Activated naive CD8-positive, alpha-beta T cell treated with anti-CD3 and anti-CD28 coated beads, Interleukin-2, amount 10 ng/mL, durations not matched to agents 7 days and 5 days (primary cell): ENCODE results near the gene GRK1. TPM values are rescaled to one million over a fixed set of nuclear protein-coding genes. Genes with fewer than 3 reads are reported as not detected.
"Not testable (repeated sequence)": the region's sequence is repeated elsewhere in the genome, so short reads cannot be mapped to it uniquely, and the experiment has no call there.

Experiments used
- ATAC-seq: fragments of 150-1000 bp; cut with Tn5 transposase; one replicate; pipeline ENCODE4 v1.10.0; 2021; ENCODE audit warnings: low read depth, moderate library complexity
- POLR2A ChIA-PET: fragments of 350-600 bp; sonication (Branson Sonifier 250); formaldehyde crosslinking; loops from one replicate; lab custom pipeline; 2021; ENCODE audit warnings: antibody characterized with exemption; lab: Charles Lee
- DNase-seq: peaks from one replicate; pipeline ENCODE4 v3.0.0; 2021
- H3K27ac Mint-ChIP-seq: one replicate; pipeline ENCODE4 v1.8.0; 2022; ENCODE audit warnings: mild to moderate bottlenecking, mixed read lengths
- H3K27me3 Mint-ChIP-seq: one replicate; pipeline ENCODE4 v1.8.0; 2022; ENCODE audit warnings: mild to moderate bottlenecking, moderate library complexity, mixed read lengths
- H3K36me3 Mint-ChIP-seq: one replicate; pipeline ENCODE4 v1.8.0; 2021; ENCODE audit warnings: mild to moderate bottlenecking, mixed read lengths
- H3K4me1 Mint-ChIP-seq: one replicate; pipeline ENCODE4 v1.8.0; 2021; ENCODE audit warnings: mixed read lengths
- H3K4me3 Mint-ChIP-seq: one replicate; pipeline ENCODE4 v1.8.0; 2022; ENCODE audit warnings: mild to moderate bottlenecking, moderate library complexity, mixed read lengths
- H3K9me3 Mint-ChIP-seq: one replicate; pipeline ENCODE4 v1.8.0; 2021; ENCODE audit warnings: mixed read lengths
- total RNA-seq, 2 experiments: library from RNA; stranded (reverse); gene quantifications; one replicate each; pipeline ENCODE4 v1.2.3, GENCODE V29; 2021

The GRK1 gene
- total RNA-seq = not detected

DNA sequence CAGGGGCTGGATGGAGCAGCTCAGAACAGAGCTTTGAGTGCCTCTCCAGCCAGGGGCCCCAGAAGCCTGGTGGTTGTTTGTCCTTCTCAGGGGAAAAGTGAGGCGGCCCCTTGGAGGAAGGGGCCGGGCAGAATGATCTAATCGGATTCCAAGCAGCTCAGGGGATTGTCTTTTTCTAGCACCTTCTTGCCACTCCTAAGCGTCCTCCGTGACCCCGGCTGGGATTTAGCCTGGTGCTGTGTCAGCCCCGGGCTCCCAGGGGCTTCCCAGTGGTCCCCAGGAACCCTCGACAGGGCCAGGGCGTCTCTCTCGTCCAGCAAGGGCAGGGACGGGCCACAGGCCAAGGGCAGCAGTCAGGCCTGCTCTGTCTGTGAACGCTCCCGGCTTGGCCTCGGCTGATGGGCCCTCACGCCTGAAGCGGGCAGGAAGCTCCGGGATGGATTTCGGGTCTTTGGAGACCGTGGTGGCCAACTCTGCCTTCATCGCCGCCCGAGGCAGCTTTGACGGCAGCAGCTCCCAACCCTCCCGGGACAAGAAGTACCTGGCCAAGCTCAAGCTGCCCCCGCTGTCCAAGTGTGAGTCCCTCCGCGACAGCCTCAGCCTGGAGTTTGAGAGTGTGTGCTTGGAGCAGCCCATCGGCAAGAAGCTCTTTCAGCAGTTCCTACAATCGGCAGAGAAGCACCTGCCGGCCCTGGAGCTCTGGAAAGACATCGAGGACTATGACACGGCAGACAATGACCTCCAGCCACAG is at the start of gene GRK1:
Gene GRK1 (plus strand): TSS at position 269 of the 751 bp plus-strand sequence. CDS start 168 bp downstream, at position 437.
- Mint-ChIP-seq H3K4me3 (no peak within 1 kb of the TSS), H3K9me3 (peaks cover 2% of the 10 kb centered on the region), H3K27ac (no peak within 1 kb of the TSS), H3K4me1 (peaks cover 2% of the 10 kb centered on the region), H3K36me3 (peaks cover under 1% of the 10 kb centered on the region), H3K27me3 (peaks cover 10% of the 10 kb centered on the region)
- DNase-seq (peak; percentile 25), ATAC-seq (no peak)
- POLR2A ChIA-PET = no interaction called here

DNA sequence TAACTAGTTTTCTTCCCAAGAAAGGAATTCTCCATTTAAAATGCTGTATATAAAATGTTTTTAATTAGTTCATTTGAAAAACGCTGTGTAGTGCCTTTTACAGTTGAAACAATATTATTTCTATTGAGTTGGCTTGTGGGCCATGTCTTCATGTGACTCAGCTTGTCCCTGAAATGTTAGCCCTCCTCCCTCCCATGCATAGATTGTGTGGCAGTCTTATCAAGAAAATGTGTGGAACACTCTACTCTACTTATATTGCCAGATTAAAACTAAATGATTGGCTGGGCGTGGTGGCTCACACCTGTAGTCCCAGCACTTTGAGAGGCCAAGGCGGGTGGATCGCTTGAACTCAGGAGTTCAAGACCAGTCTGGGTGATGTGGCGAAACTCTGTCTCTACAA is 49.1 kb upstream of the GRK1 start:
- Mint-ChIP-seq H3K9me3 (no peaks in the 10 kb centered on the region), H3K27me3 (no peaks in the 10 kb centered on the region), H3K36me3 (peaks cover 3% of the 10 kb centered on the region), H3K4me1 (no peaks in the 10 kb centered on the region), H3K4me3 (no peak overlapping the region), H3K27ac (no peak overlapping the region)
- no peak for DNase-seq
- ATAC-seq = no peak
- POLR2A ChIA-PET = no interaction called here

DNA sequence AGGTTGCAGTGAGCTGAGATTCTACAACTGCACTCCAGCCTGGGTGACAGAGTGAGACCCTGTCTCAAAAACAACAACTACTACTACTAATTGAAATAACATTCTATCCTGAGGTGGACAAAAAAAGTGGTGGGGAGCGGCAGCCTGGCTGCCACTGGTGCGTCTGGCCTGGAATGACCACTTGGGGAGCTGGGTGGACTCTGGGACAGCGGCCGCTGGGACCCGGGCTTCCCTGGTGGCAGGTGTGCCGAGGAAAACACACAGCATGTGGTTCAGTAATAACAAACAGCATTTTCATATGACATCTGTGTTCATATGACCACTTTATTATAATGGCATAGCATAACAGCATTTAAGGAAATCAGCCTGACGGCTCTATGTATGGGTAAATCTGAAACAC is 48.6 kb upstream of the GRK1 start:
- Mint-ChIP-seq H3K27me3 (no peaks in the 10 kb centered on the region), H3K36me3 (peaks cover 4% of the 10 kb centered on the region), H3K4me3 (no peak overlapping the region), H3K4me1 (no peaks in the 10 kb centered on the region), H3K27ac (no peak overlapping the region), H3K9me3 (no peaks in the 10 kb centered on the region)
- POLR2A ChIA-PET = no interaction called here
- no peak for DNase-seq
- no peak for ATAC-seq

DNA sequence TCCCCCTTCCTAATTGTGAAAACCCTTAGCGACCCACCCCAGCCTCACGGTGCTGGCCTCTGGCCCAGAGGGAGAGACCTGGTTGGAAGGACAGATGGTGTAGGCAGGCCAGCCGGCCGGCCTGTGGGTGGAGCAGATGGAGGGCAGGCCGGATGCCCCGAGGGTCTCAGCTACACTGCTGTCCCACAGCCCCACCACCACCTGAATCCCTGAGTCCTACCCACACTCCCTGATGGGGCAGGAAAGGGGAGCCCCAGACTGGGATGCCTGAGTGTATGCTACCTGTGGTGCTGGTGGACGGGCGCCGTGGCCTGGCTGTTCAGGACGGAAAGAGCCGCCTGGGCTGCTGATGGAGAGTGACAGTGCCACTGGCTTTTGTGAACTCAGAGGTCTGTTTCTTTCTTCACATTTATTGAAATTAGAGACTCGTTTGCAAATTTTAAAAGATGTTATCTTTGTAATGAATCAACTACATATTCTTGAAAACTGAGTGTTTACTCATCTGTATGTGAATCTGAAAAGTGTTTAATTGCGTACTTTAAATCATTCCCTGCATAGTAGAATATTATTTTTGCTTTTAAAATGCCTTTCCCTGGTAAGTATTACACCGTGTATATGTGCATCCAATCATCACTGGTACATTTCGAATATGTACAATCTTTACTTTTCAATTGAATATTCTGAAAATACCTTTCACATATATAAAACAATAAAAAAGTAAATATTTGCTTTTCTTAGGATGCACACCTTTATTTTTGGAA is 46.8 kb upstream of the GRK1 start:
- no peaks in the 10 kb centered on the region for H3K4me1 Mint-ChIP-seq
- H3K9me3 Mint-ChIP-seq = no peaks in the 10 kb centered on the region
- no peak for DNase-seq
- H3K27ac Mint-ChIP-seq = no peak overlapping the region
- POLR2A ChIA-PET = no interaction called here
- no peak overlapping the region for H3K4me3 Mint-ChIP-seq
- no peaks in the 10 kb centered on the region for H3K27me3 Mint-ChIP-seq
- no peak for ATAC-seq
- peaks cover 19% of the 10 kb centered on the region for H3K36me3 Mint-ChIP-seq

DNA sequence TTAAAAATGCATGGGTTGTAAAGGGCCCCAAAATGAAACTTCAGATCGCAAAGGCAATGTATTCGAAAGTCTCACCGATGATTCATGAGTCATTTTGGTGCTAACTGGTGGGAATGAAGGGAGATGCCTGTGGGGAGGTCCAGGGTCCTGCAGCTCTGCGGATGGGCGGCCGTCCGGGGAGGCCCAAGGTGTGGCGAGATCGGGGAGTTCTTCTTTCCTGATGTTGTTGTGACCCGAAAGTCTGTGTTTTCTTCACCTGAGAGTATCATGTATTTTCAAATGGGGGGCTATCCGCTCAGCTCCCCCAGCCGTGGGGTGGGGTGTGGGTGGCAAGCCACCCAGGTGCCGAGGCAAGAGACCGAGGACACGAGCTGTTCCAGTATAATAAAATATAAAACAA is 46.0 kb upstream of the GRK1 start:
- no peak for ATAC-seq
- Mint-ChIP-seq H3K4me1 (no peaks in the 10 kb centered on the region), H3K36me3 (peaks cover 21% of the 10 kb centered on the region), H3K27me3 (no peaks in the 10 kb centered on the region), H3K27ac (no peak overlapping the region), H3K9me3 (no peaks in the 10 kb centered on the region), H3K4me3 (no peak overlapping the region)
- no peak for DNase-seq
- POLR2A ChIA-PET = no interaction called here

DNA sequence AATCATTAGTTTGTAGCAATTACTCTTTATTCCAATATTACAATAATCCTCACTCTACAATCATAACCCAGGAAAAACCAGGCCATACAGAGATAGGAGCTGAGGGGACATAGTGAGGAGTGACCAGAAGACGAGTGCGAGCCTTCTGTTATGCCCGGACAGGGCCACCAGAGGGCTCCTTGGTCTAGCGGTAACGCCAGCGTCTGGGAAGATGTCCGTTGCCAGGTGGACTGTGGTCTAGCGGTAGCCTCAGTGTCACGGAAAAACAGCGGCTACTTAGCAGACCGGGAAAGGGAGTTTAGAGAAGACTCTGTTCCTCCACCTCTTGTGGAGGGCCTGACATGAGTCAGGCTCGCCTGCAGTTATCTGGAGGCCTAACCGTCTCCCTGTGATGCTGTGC is 45.5 kb upstream of the GRK1 start:
- H3K4me1 Mint-ChIP-seq, H3K27me3 Mint-ChIP-seq, H3K4me3 Mint-ChIP-seq, H3K9me3 Mint-ChIP-seq, ATAC-seq, H3K27ac Mint-ChIP-seq, DNase-seq, POLR2A ChIA-PET: not testable (repeated sequence)
- H3K36me3 Mint-ChIP-seq = peaks cover 23% of the 10 kb centered on the region

DNA sequence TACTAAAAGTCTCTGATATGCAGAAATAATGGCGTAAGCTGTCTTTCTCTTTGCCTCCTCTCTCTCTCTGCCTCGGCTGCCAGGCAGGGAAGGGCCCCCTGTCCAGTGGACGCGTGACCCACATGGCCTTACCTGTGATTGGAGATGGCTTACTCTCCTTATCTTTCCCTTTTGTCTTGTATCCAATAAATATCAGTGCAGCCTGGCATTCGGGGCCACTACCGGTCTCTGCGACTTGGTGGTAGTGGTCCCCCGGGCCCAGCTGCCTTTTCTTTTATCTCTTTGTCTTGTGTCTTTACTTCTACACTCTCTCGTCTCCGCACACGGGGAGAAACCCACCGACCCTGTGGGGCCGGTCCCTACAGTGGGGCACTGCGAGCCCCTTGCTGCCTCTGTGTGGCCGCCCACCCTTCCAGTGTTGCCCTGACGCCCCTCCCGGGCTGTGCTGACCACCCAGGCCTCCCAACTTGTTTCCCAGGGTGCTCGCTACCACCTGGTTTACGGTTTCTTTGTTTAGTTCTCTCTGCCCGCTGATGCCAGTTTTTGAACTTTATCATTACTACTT is 45.0 kb upstream of the GRK1 start:
- H3K9me3 Mint-ChIP-seq, H3K27me3 Mint-ChIP-seq, H3K4me3 Mint-ChIP-seq, H3K27ac Mint-ChIP-seq, ATAC-seq, H3K4me1 Mint-ChIP-seq, POLR2A ChIA-PET, DNase-seq: not testable (repeated sequence)
- peaks cover 23% of the 10 kb centered on the region for H3K36me3 Mint-ChIP-seq

DNA sequence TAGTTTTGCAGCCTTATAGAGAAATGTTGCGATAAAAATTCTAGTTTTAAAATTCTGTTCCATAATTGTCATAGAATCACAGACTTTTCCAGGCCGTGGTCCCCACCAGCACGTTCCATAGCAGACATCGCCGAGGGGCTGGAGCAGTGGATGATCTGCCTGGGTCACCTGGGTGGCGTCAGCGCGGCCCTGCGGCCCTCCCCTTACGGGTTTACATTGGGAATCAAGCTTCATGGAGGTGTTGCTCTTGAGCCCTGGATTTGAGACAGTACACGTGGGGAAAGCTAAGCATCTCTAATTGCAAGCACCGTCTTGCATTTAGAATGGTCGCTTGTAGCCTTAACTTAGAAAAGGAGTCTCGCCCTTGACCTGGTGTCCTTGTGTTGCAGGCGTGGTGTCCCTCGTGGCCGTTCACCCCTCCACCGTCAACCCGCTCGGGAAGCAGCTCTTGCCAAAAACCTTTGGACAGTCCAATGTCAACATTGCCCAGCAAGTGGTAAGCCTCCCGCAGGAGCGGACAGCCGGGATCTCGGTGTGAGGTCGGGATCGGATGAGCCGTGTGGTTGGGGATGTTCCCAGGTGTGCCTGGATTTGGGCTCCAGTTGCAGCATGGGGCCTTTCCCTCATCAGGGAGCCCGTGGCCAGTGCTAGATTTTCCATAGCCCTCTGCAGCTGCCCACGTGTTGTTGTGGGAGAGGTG is 44.1 kb upstream of the GRK1 start:
- H3K27ac Mint-ChIP-seq = no peak overlapping the region
- H3K9me3 Mint-ChIP-seq = no peaks in the 10 kb centered on the region
- no peak overlapping the region for H3K4me3 Mint-ChIP-seq
- peaks cover 23% of the 10 kb centered on the region for H3K36me3 Mint-ChIP-seq
- H3K27me3 Mint-ChIP-seq = no peaks in the 10 kb centered on the region
- DNase-seq = no peak
- H3K4me1 Mint-ChIP-seq = no peaks in the 10 kb centered on the region
- ATAC-seq = no peak
- POLR2A ChIA-PET = no interaction called here

DNA sequence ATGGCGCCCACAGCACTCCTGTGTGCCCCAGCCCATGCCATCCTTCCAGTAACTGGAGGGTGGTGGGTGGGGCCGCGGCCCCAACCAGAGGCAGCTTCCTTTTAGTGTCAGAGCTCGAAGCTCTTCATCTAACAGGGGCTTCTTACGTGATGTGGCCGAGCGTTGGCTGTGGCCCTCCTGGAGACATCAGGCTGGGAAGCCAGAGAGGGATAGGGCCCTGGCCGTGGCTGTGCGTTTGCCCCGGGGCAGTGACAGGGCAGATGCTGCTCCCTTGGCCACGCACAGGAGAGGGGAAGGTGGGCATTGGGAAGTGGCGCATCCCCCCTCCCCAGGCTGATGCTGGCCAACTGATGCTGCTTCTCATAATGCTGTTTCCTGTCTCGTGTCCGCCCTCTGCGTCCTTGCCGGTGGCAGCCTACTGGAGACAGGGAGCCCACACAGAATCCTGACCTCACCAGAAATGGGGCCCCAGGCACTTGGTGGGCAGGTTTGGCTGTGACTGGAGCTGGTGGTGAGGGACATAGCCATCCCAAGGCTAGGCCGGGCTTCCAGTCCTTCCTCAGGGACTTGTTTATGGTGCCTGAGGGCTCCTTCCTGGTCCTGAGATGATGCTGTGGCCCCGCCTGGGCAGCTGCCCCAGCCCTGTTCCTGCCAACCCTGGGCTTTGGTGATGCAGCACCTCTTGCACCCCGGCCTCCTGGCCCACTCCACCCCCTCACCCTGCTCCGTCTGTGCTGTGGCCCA is 43.4 kb upstream of the GRK1 start:
- no peak for DNase-seq
- no peak for ATAC-seq
- peaks cover 23% of the 10 kb centered on the region for H3K36me3 Mint-ChIP-seq

DNA sequence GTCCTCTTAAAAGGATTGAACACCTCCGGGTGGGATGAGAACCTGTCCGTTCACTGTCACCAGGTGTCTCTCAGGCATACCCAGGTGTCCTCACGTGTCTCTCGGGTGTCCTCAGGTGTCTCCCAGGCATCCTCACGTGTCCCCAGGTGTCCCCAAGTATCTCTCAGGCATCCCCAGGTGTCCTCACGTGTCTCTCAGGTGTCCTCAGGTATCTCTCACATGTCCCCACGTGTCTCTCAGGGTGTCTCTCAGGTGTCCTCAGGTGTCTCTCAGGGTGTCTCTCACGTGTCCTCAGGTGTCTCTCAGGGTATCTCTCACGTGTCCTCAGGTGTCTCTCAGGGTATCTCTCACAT is 42.8 kb upstream of the GRK1 start:
- Mint-ChIP-seq H3K36me3 (peaks cover 23% of the 10 kb centered on the region), H3K9me3 (no peaks in the 10 kb centered on the region), H3K4me3 (no peak overlapping the region), H3K4me1 (no peaks in the 10 kb centered on the region), H3K27ac (no peak overlapping the region), H3K27me3 (no peaks in the 10 kb centered on the region)
- DNase-seq = no peak
- no peak for ATAC-seq
- POLR2A ChIA-PET = no interaction called here

More for the DNA sequence above, 43.4 kb upstream of the GRK1 start:
- Mint-ChIP-seq H3K4me3 (no peak overlapping the region), H3K4me1 (no peaks in the 10 kb centered on the region), H3K27ac (no peak overlapping the region), H3K9me3 (no peaks in the 10 kb centered on the region), H3K27me3 (no peaks in the 10 kb centered on the region)
- POLR2A ChIA-PET = no interaction called here

DNA sequence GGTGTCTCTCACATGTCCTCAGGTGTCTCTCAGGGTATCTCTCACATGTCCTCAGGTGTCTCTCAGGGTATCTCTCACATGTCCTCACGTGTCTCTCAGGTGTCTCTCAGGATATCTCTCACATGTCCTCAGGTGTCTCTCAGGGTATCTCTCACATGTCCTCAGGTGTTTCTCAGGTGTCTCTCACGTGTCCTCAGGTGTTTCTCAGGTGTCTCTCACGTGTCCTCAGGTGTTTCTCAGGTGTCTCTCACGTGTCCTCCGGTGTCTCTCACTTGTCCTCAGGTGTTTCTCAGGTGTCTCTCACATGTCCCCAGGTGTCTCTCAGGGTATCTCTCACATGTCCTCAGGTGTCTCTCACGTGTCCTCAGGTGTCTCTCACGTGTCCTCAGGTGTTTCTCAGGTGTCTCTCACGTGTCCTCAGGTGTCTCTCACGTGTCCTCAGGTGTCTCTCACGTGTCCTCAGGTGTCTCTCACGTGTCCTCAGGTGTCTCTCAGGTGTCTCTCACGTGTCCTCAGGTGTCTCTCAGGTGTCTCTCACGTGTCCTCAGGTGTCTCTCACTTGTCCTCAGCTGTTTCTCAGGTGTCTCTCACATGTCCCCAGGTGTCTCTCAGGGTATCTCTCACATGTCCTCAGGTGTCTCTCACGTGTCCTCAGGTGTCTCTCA is 42.2 kb upstream of the GRK1 start:
- H3K27me3 Mint-ChIP-seq, ATAC-seq, POLR2A ChIA-PET, H3K4me1 Mint-ChIP-seq, H3K4me3 Mint-ChIP-seq, H3K27ac Mint-ChIP-seq, DNase-seq, H3K9me3 Mint-ChIP-seq: not testable (repeated sequence)
- H3K36me3 Mint-ChIP-seq = peaks cover 23% of the 10 kb centered on the region

DNA sequence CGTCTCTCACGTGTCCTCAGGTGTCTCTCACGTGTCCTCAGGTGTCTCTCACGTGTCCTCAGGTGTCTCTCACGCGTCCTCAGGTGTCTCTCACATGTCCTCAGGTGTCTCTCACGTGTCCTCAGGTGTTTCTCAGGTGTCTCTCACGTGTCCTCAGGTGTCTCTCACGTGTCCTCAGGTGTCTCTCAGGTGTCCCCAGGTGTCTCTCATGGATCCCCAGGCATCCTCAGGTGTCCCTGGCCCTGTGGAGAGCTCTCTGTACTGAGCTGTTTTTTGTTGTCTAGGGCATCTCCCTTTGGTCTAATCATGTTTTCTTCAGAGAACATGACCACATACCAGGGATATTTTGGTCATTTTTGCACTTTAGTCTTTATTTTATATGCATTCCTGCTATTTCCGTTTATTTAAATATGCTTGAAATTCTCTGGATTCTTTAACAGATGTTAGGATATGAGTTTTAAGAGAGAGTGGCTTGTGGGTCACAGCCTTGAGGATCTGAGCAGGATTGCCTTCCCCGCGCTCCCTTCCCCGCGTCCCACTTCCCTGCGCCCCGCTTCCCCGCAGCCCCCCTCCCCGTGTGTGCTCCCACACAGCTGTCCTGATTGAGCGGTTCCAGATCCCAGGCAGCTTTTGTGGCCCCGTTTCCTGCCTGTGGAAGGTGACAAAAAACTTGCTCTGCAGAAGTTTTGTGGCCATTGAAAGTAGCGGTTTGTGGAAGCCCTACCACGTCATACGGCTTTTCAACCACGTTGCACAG is 40.9 kb upstream of the GRK1 start:
- DNase-seq (no peak), ATAC-seq (no peak)
- Mint-ChIP-seq H3K4me1 (no peaks in the 10 kb centered on the region), H3K9me3 (no peaks in the 10 kb centered on the region), H3K4me3 (no peak overlapping the region), H3K27me3 (no peaks in the 10 kb centered on the region), H3K36me3 (peaks cover 23% of the 10 kb centered on the region), H3K27ac (no peak overlapping the region)
- POLR2A ChIA-PET = no interaction called here
